ENCODE data around the gene RBP7.
A peak's percentile ranks its signal among the peaks of the same experiment; 100 is the strongest.

The RBP7 gene

GRCh38 chr1:10048601-10049000 is 51.6 kb downstream of the RBP7 start:
- no peak for DNase-seq (ENCODE audit: low read depth)
- TF ChIP-seq CTCF (conservative IDR thresholded peaks at IDR 0.05; ENCODE audit: low read length): no peak
- no peak overlapping the region for H3K4me3 ChIP-seq (ENCODE audit: low read length)

DNA sequence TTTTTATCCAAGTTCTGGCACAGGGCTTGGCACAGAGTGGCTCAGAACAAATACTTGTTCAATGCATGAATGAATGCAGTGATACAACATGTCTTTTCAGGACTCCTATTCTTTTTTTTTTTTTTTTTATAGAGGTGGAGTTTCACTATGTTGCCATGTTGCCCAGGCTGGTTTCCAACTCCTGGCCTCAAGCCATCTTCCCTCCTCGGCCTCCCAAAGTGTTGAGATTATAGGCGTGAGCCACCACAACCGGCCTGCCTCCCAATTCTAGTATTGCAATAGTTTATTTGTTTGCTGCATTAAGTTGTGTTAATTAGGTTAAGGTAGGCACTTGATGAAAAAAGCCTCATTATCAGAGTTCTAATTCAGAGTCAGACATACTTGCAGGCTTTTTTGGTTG is 53.6 kb downstream of the RBP7 start:
- no peak for DNase-seq (ENCODE audit: low read depth)
- no peak for TF ChIP-seq CTCF (conservative IDR thresholded peaks at IDR 0.05; ENCODE audit: low read length)

GRCh38 chr1:10051656-10052055 is 54.6 kb downstream of the RBP7 start:
- no peak for DNase-seq (ENCODE audit: low read depth)
- no peak for TF ChIP-seq CTCF (conservative IDR thresholded peaks at IDR 0.05; ENCODE audit: low read length)
- no peak overlapping the region for H3K4me3 ChIP-seq (ENCODE audit: low read length)

More for the DNA sequence above, 53.6 kb downstream of the RBP7 start:
- no peak overlapping the region for H3K4me3 ChIP-seq (ENCODE audit: low read length)

GRCh38 chr1:10052347-10052746 is 55.3 kb downstream of the RBP7 start:
- TF ChIP-seq CTCF (conservative IDR thresholded peaks at IDR 0.05; ENCODE audit: low read length): no peak
- no peak for DNase-seq (ENCODE audit: low read depth)

DNA sequence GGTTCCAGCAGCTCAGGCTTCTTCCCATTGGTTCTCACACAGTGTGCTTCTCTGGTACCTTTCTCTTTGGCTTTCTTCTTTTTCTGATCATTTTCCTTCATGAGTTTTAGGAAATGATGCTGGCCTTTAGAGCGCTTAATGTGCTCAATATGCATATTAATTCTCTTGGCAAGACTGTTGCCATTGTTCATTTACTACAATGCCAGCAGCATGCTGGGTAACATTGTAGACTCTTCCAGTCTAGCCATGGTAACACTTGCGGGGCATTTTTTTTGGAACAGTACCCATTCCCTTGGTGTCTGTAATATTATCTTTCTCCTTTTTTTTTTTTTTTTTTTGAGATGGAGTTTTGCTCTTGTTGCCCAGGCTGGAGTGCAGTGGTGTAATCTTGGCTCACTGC is 57.4 kb downstream of the RBP7 start:
- no peak overlapping the region for H3K4me3 ChIP-seq (ENCODE audit: low read length)
- no peak for DNase-seq (ENCODE audit: low read depth)
- no peak for TF ChIP-seq CTCF (conservative IDR thresholded peaks at IDR 0.05; ENCODE audit: low read length)

More at GRCh38 chr1:10052347-10052746, 55.3 kb downstream of the RBP7 start:
- H3K4me3 ChIP-seq (ENCODE audit: low read length): no peak overlapping the region

DNA sequence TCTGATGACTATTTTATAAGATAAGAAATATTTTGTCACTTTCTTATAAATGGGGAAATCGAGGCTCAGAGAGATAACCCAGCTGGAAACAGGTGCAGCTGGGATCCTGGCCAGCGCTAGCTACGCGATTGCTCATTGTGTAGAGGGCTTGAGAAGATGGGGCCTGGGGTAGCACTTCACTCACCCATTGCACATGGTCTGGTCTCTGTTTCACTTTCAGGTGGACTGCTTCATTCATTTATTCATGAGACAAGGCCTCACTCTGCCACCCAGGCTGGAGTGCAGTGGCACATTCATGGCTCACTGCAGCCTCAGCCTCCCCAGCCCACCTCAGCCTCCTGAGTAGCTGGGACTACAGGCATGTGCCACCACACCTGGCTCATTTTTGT is 59.6 kb downstream of the RBP7 start:
- no peak for TF ChIP-seq CTCF (conservative IDR thresholded peaks at IDR 0.05; ENCODE audit: low read length)
- H3K4me3 ChIP-seq (ENCODE audit: low read length): no peak overlapping the region

DNA sequence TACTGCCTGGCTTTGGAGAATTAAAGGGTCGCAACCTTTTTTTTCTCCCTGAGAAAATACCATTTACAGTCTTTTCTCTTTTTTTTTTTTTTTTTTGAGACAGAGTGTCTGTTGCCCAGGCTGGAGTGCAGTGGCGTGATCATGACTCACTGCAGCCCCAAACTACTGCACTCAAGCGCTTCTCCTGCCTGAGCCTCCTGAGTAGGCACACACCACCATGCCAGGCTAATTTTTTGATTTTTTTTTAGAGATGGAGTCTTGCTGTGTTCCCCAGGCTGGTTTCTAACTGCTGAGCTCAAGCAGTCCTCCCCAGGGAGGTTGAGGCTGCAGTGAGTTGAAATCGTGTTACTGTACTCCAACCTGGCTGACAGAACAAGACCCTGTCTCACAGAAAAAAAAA is 60.3 kb downstream of the RBP7 start:
- no peak overlapping the region for H3K4me3 ChIP-seq (ENCODE audit: low read length)
- DNase-seq (ENCODE audit: low read depth): peak; percentile 48
- TF ChIP-seq CTCF (conservative IDR thresholded peaks at IDR 0.05; ENCODE audit: low read length): no peak

More for the DNA sequence above, 59.6 kb downstream of the RBP7 start:
- DNase-seq (ENCODE audit: low read depth): no peak
